GM12801 (cell line): ENCODE data around the gene C19orf33.

Experiments used
- CTCF ChIP-seq: IDR thresholded peaks from one replicate; pipeline ENCODE4 v1.5.1; 2011; ENCODE audit warnings: control low read depth; ENCODE audit not compliant: insufficient read length; ENCODE audit errors: extremely low read depth

Gene C19orf33

GRCh38 chr19:38265921-38266429 is 38.1 kb upstream of the C19orf33 start:
- TF ChIP-seq CTCF = no peak

- TF ChIP-seq CTCF = no peak
Measured at GRCh38 chr19:38266981-38267597, 37.0 kb upstream of the C19orf33 start.

GRCh38 chr19:38267761-38268483 is 36.1 kb upstream of the C19orf33 start:
- TF ChIP-seq CTCF = no peak

GRCh38 chr19:38268539-38268938 is 35.5 kb upstream of the C19orf33 start:
- TF ChIP-seq CTCF = no peak

DNA sequence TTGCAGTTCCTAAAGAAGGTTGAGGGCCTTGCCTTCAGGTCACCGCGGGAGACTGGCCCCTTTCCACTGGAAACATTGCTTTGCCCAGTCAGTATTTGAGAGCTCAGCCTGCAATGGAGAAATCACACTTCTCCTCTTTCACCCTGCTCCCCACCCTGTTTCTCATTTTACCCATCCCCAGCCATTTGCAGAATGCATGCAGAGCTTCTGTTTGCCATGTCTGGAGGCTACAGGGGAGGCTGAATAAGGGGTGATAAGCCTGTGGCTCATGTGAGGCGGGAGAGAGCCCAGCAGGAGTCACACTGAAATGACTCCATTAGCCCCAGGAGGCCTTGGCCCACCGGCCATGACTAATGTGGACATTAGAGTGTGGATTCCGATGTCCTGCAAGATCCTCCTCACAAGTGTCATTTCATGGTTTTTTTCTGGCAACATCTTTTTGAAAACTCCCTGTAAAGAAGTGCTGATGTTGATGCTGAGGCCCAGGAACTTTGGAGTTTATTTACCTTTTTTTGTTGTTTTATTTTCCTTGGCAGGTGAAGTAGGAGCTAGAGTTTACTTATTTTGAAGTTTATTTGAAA is 33.4 kb upstream of the C19orf33 start:
- TF ChIP-seq CTCF = no peak

- no peak for TF ChIP-seq CTCF
Measured at GRCh38 chr19:38273499-38273898, 30.6 kb upstream of the C19orf33 start.

GRCh38 chr19:38274739-38275138 is 29.3 kb upstream of the C19orf33 start:
- no peak for TF ChIP-seq CTCF
